ENCODE measurements around the gene MAVS.

DNA sequence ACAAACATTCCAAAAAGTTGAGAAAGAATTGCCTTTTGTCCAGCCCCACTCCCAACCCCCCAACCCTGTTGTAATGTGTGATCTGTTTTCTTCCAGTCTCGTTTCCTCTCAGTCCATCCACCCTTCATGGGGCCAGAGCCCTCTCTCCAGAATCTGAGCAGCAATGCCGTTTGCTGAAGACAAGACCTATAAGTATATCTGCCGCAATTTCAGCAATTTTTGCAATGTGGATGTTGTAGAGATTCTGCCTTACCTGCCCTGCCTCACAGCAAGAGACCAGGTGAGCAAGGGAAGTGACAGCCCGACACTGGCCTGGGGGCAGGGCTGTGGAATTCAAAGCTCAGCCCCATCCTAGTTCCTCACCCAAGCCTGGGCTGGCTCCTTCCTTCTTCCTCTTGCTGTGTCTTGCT is 7.8 kb downstream of the MAVS start:
- TF ChIP-seq, protein P1, sequence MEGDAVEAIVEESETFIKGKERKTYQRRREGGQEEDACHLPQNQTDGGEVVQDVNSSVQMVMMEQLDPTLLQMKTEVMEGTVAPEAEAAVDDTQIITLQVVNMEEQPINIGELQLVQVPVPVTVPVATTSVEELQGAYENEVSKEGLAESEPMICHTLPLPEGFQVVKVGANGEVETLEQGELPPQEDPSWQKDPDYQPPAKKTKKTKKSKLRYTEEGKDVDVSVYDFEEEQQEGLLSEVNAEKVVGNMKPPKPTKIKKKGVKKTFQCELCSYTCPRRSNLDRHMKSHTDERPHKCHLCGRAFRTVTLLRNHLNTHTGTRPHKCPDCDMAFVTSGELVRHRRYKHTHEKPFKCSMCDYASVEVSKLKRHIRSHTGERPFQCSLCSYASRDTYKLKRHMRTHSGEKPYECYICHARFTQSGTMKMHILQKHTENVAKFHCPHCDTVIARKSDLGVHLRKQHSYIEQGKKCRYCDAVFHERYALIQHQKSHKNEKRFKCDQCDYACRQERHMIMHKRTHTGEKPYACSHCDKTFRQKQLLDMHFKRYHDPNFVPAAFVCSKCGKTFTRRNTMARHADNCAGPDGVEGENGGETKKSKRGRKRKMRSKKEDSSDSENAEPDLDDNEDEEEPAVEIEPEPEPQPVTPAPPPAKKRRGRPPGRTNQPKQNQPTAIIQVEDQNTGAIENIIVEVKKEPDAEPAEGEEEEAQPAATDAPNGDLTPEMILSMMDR (IDR thresholded peaks at IDR 0.05) = no peak
- no peak for TF ChIP-seq POLR2A (IDR thresholded peaks at IDR 0.05)
